ELF-1 (cell line): ENCODE data around the gene NDE1.
"Not testable (repeated sequence)": the region's sequence is repeated elsewhere in the genome, so short reads cannot be mapped to it uniquely, and the experiment has no call there.

Source experiments
- DNase-seq: peaks from one replicate; pipeline ENCODE4 v3.0.0-alpha.2; 2016; ENCODE audit warnings: low read depth, low spot score

Gene NDE1

GRCh38 chr16:15650019-15650697 is at the start of gene NDE1:
TSS of gene NDE1 (plus strand) at chr16:15650245. CDS start at chr16:15664779, 14,534 bp downstream.
- DNase-seq: peak; percentile 96

GRCh38 chr16:15601212-15601879 is 48.7 kb upstream of the NDE1 start:
- peak; percentile 72 for DNase-seq

GRCh38 chr16:15602285-15603044 is 47.6 kb upstream of the NDE1 start:
- peak; percentile 6 for DNase-seq

- no peak for DNase-seq
These were observed 45.3 kb upstream of the NDE1 start for GRCh38 chr16:15604460-15605440.

GRCh38 chr16:15605839-15606517 is 44.1 kb upstream of the NDE1 start:
- DNase-seq: no peak

- no peak for DNase-seq
These were observed 43.4 kb upstream of the NDE1 start for GRCh38 chr16:15606518-15607220.

GRCh38 chr16:15607221-15607699 is 42.8 kb upstream of the NDE1 start:
- not testable (repeated sequence) for DNase-seq

GRCh38 chr16:15607700-15608396 is 42.2 kb upstream of the NDE1 start:
- DNase-seq: no peak

GRCh38 chr16:15608398-15609285 is 41.4 kb upstream of the NDE1 start:
- no peak for DNase-seq

GRCh38 chr16:15609286-15609649 is 40.8 kb upstream of the NDE1 start:
- no peak for DNase-seq

GRCh38 chr16:15610369-15610871 is 39.6 kb upstream of the NDE1 start:
- DNase-seq: no peak

- no peak for DNase-seq
These were observed 38.4 kb upstream of the NDE1 start for GRCh38 chr16:15611610-15612009.

GRCh38 chr16:15613676-15614075 is 36.4 kb upstream of the NDE1 start:
- DNase-seq: peak; percentile 4

GRCh38 chr16:15616012-15616411 is 34.0 kb upstream of the NDE1 start:
- DNase-seq: no peak

- DNase-seq: no peak
These were observed 33.4 kb upstream of the NDE1 start for GRCh38 chr16:15616475-15617165.

- no peak for DNase-seq
These were observed 32.1 kb upstream of the NDE1 start for GRCh38 chr16:15617901-15618300.

- no peak for DNase-seq
These were observed 31.7 kb upstream of the NDE1 start for GRCh38 chr16:15618392-15618791.
